Memory B cell (primary cell): ENCODE results near the gene CD33.

Experiments
- ATAC-seq: fragments of 150-1000 bp; cut with Tn5 transposase; 2 replicates; pipeline ENCODE4 v1.10.0; 2021; ENCODE audit warnings: low read depth, mild to moderate bottlenecking, moderate library complexity
- DNase-seq, 2 donors: peaks; one replicate each; pipeline ENCODE4 v3.0.0; 2022; ENCODE audit warnings: low spot score in 2 of 2
- H3K27ac Mint-ChIP-seq: one replicate; pipeline ENCODE4 v1.8.0; 2022; ENCODE audit warnings: mild to moderate bottlenecking, moderate library complexity, mixed read lengths
- H3K27me3 Mint-ChIP-seq: one replicate; pipeline ENCODE4 v1.8.0; 2022; ENCODE audit warnings: mixed read lengths
- H3K36me3 Mint-ChIP-seq: one replicate; pipeline ENCODE4 v1.8.0; 2022; ENCODE audit warnings: mild to moderate bottlenecking, mixed read lengths
- H3K4me1 Mint-ChIP-seq: one replicate; pipeline ENCODE4 v1.8.0; 2022; ENCODE audit warnings: mixed read lengths
- H3K4me3 Mint-ChIP-seq: one replicate; pipeline ENCODE4 v1.8.0; 2022; ENCODE audit warnings: mild to moderate bottlenecking, moderate library complexity, mixed read lengths
- H3K9me3 Mint-ChIP-seq: one replicate; pipeline ENCODE4 v1.8.0; 2022; ENCODE audit warnings: mixed read lengths

CD33 gene

GRCh38 chr19:51227326-51227725 is 2.4 kb downstream of the CD33 start:
- peaks cover 15% of the 10 kb centered on the region for H3K27me3 Mint-ChIP-seq
- ATAC-seq: no peak
- DNase-seq: no peak
- H3K4me3 Mint-ChIP-seq: no peak overlapping the region
- no peak overlapping the region for H3K27ac Mint-ChIP-seq
- H3K9me3 Mint-ChIP-seq: peaks cover 6% of the 10 kb centered on the region
- H3K36me3 Mint-ChIP-seq: no peaks in the 10 kb centered on the region
- H3K4me1 Mint-ChIP-seq: no peaks in the 10 kb centered on the region

GRCh38 chr19:51227966-51228365 is 3.1 kb downstream of the CD33 start:
- Mint-ChIP-seq H3K36me3 (no peaks in the 10 kb centered on the region), H3K4me1 (no peaks in the 10 kb centered on the region), H3K27me3 (peaks cover 15% of the 10 kb centered on the region), H3K27ac (no peak overlapping the region), H3K9me3 (peaks cover 10% of the 10 kb centered on the region), H3K4me3 (no peak overlapping the region)
- DNase-seq (no peak), ATAC-seq (no peak)

GRCh38 chr19:51240866-51241265 is 16.0 kb downstream of the CD33 start:
- Mint-ChIP-seq H3K27me3 (peaks cover 20% of the 10 kb centered on the region), H3K27ac (no peak overlapping the region), H3K9me3 (peaks cover 14% of the 10 kb centered on the region), H3K36me3 (peaks cover 4% of the 10 kb centered on the region), H3K4me3 (no peak overlapping the region), H3K4me1 (peaks cover 3% of the 10 kb centered on the region)
- no peak for ATAC-seq
- no peak for DNase-seq

GRCh38 chr19:51242881-51243630 is 18.2 kb downstream of the CD33 start:
- peaks cover 20% of the 10 kb centered on the region for H3K27me3 Mint-ChIP-seq
- no peak overlapping the region for H3K4me3 Mint-ChIP-seq

GRCh38 chr19:51246164-51246552 is 21.3 kb downstream of the CD33 start:
- no peak for ATAC-seq
- H3K4me3 Mint-ChIP-seq: no peak overlapping the region

More at GRCh38 chr19:51242881-51243630, 18.2 kb downstream of the CD33 start:
- DNase-seq: no peak
- H3K9me3 Mint-ChIP-seq: peaks cover 14% of the 10 kb centered on the region
- no peak overlapping the region for H3K27ac Mint-ChIP-seq
- H3K4me1 Mint-ChIP-seq: peaks cover 3% of the 10 kb centered on the region
- no peak for ATAC-seq
- peaks cover 4% of the 10 kb centered on the region for H3K36me3 Mint-ChIP-seq

GRCh38 chr19:51247972-51248590 is 23.2 kb downstream of the CD33 start:
- no peak overlapping the region for H3K4me3 Mint-ChIP-seq
- peaks cover 3% of the 10 kb centered on the region for H3K4me1 Mint-ChIP-seq
- DNase-seq (no peak), ATAC-seq (no peak)
- peaks cover 14% of the 10 kb centered on the region for H3K9me3 Mint-ChIP-seq
- no peak overlapping the region for H3K27ac Mint-ChIP-seq
- H3K27me3 Mint-ChIP-seq: peaks cover 25% of the 10 kb centered on the region
- H3K36me3 Mint-ChIP-seq: peaks cover 2% of the 10 kb centered on the region

More at GRCh38 chr19:51246164-51246552, 21.3 kb downstream of the CD33 start:
- H3K36me3 Mint-ChIP-seq: peaks cover 4% of the 10 kb centered on the region
- H3K27me3 Mint-ChIP-seq: peaks cover 20% of the 10 kb centered on the region
- H3K27ac Mint-ChIP-seq: no peak overlapping the region
- peaks cover 3% of the 10 kb centered on the region for H3K4me1 Mint-ChIP-seq
- peaks cover 15% of the 10 kb centered on the region for H3K9me3 Mint-ChIP-seq
- no peak for DNase-seq

- Mint-ChIP-seq H3K27ac (no peak within 1 kb of the TSS), H3K4me1 (no peaks in the 10 kb centered on the region), H3K27me3 (peaks cover 13% of the 10 kb centered on the region), H3K4me3 (no peak within 1 kb of the TSS), H3K9me3 (peaks cover 6% of the 10 kb centered on the region), H3K36me3 (no peaks in the 10 kb centered on the region)
- no peak for ATAC-seq
- no peak for DNase-seq
Measured at GRCh38 chr19:51250786-51251467, 26.0 kb downstream of the CD33 start, which contains the start of gene SIGLECL1. Gene SIGLECL1 (plus strand): TSS chr19:51251080. CDS start chr19:51264073, 12,993 bp downstream.

- ATAC-seq (no peak), DNase-seq (no peak)
- H3K27me3 Mint-ChIP-seq: peaks cover 13% of the 10 kb centered on the region
- peaks cover 6% of the 10 kb centered on the region for H3K9me3 Mint-ChIP-seq
- H3K27ac Mint-ChIP-seq: no peak overlapping the region
- no peaks in the 10 kb centered on the region for H3K4me1 Mint-ChIP-seq
- H3K36me3 Mint-ChIP-seq: no peaks in the 10 kb centered on the region
- no peak overlapping the region for H3K4me3 Mint-ChIP-seq
Measured at GRCh38 chr19:51251468-51251820, 26.6 kb downstream of the CD33 start.

- no peak for DNase-seq
- H3K27ac Mint-ChIP-seq: no peak overlapping the region
- no peaks in the 10 kb centered on the region for H3K4me1 Mint-ChIP-seq
- no peak for ATAC-seq
- no peaks in the 10 kb centered on the region for H3K36me3 Mint-ChIP-seq
- no peak overlapping the region for H3K4me3 Mint-ChIP-seq
- peaks cover 6% of the 10 kb centered on the region for H3K9me3 Mint-ChIP-seq
- H3K27me3 Mint-ChIP-seq: peaks cover 16% of the 10 kb centered on the region
Measured at GRCh38 chr19:51252306-51253079, 27.6 kb downstream of the CD33 start.

GRCh38 chr19:51253088-51253806 is 28.4 kb downstream of the CD33 start:
- no peak overlapping the region for H3K27ac Mint-ChIP-seq
- no peaks in the 10 kb centered on the region for H3K36me3 Mint-ChIP-seq
- DNase-seq: no peak
- ATAC-seq: no peak
- peaks cover 16% of the 10 kb centered on the region for H3K27me3 Mint-ChIP-seq
- H3K4me3 Mint-ChIP-seq: no peak overlapping the region
- no peaks in the 10 kb centered on the region for H3K4me1 Mint-ChIP-seq
- peaks cover 6% of the 10 kb centered on the region for H3K9me3 Mint-ChIP-seq

- no peak overlapping the region for H3K4me3 Mint-ChIP-seq
- peaks cover 4% of the 10 kb centered on the region for H3K4me1 Mint-ChIP-seq
- H3K27ac Mint-ChIP-seq: no peak overlapping the region
- DNase-seq (no peak), ATAC-seq (no peak)
- H3K27me3 Mint-ChIP-seq: peaks cover 11% of the 10 kb centered on the region
- peaks cover 4% of the 10 kb centered on the region for H3K9me3 Mint-ChIP-seq
- H3K36me3 Mint-ChIP-seq: no peaks in the 10 kb centered on the region
Measured at GRCh38 chr19:51256155-51256625, 31.3 kb downstream of the CD33 start.

GRCh38 chr19:51257471-51257870 is 32.6 kb downstream of the CD33 start:
- peaks cover 4% of the 10 kb centered on the region for H3K4me1 Mint-ChIP-seq
- no peak overlapping the region for H3K27ac Mint-ChIP-seq
- no peak overlapping the region for H3K4me3 Mint-ChIP-seq
- peaks cover 6% of the 10 kb centered on the region for H3K27me3 Mint-ChIP-seq
- DNase-seq (no peak), ATAC-seq (no peak)
- H3K9me3 Mint-ChIP-seq: peaks cover 1% of the 10 kb centered on the region
- H3K36me3 Mint-ChIP-seq: no peaks in the 10 kb centered on the region
